KMS-11 (cell line): ENCODE data around the gene MYT1.

Source experiments
- H2AFZ ChIP-seq: fragments of 200-600 bp; sonication (generic); 2 replicates; pipeline ENCODE4 v1.6.1; 2016; ENCODE audit warnings: antibody characterized with exemption, mixed run types, low read depth
- H3K27ac ChIP-seq: fragments of 200-600 bp; sonication (generic); 2 replicates; pipeline ENCODE4 v1.6.1; 2016; ENCODE audit warnings: mild to moderate bottlenecking, mixed run types
- H3K27me3 ChIP-seq: fragments of 200-600 bp; sonication (generic); 2 replicates; pipeline ENCODE4 v1.6.1; 2017; ENCODE audit warnings: mild to moderate bottlenecking, low read depth, mixed run types, moderate library complexity; ENCODE audit not compliant: insufficient read depth
- H3K36me3 ChIP-seq: fragments of 200-600 bp; sonication (generic); 2 replicates; pipeline ENCODE4 v1.6.1; 2017; ENCODE audit warnings: mild to moderate bottlenecking, mixed run types; ENCODE audit not compliant: insufficient read depth
- H3K4me1 ChIP-seq: fragments of 200-600 bp; sonication (generic); 2 replicates; pipeline ENCODE4 v1.6.1; 2016; ENCODE audit warnings: mild to moderate bottlenecking, low read depth, mixed run types; ENCODE audit not compliant: poor library complexity, severe bottlenecking
- H3K4me2 ChIP-seq: fragments of 200-600 bp; sonication (generic); 2 replicates; pipeline ENCODE4 v1.7.0; 2016; ENCODE audit warnings: mild to moderate bottlenecking, mixed run types
- H3K4me3 ChIP-seq: fragments of 200-600 bp; sonication (generic); IDR thresholded peaks from 2 replicates; pipeline ENCODE4 v1.6.1; 2017; ENCODE audit warnings: low read depth, low read length, mixed read lengths; ENCODE audit not compliant: insufficient read depth
- H3K79me2 ChIP-seq: fragments of 200-600 bp; sonication (generic); 2 replicates; pipeline ENCODE4 v1.6.1; 2016; ENCODE audit warnings: low read depth, mixed run types; ENCODE audit not compliant: insufficient read depth
- H3K9ac ChIP-seq: fragments of 200-600 bp; sonication (generic); 2 replicates; pipeline ENCODE4 v1.6.1; 2016; ENCODE audit warnings: mild to moderate bottlenecking, mixed run types
- H4K20me1 ChIP-seq: fragments of 200-600 bp; sonication (generic); 2 replicates; pipeline ENCODE4 v1.6.1; 2016; ENCODE audit warnings: mild to moderate bottlenecking, mixed run types; ENCODE audit not compliant: insufficient read depth
- TF ChIP-seq, protein P1 (sequence below): fragments of 200-600 bp; sonication (generic); conservative IDR thresholded peaks from 2 replicates; pipeline ENCODE4 v1.6.1; 2017; ENCODE audit warnings: low read depth, mild to moderate bottlenecking, antibody characterized with exemption, low read length, moderate library complexity, mixed read lengths

Gene MYT1

GRCh38 chr20:64159711-64160110 lies 4.5 kb upstream of the MYT1 start:
- H3K27me3 ChIP-seq = peaks cover 86% of the 10 kb centered on the region
- H2AFZ ChIP-seq = no peak overlapping the region
- H3K36me3 ChIP-seq = no peaks in the 10 kb centered on the region
- no peaks in the 10 kb centered on the region for H4K20me1 ChIP-seq
- H3K79me2 ChIP-seq = no peaks in the 10 kb centered on the region
- H3K27ac ChIP-seq = no peak overlapping the region
- TF ChIP-seq, protein P1, sequence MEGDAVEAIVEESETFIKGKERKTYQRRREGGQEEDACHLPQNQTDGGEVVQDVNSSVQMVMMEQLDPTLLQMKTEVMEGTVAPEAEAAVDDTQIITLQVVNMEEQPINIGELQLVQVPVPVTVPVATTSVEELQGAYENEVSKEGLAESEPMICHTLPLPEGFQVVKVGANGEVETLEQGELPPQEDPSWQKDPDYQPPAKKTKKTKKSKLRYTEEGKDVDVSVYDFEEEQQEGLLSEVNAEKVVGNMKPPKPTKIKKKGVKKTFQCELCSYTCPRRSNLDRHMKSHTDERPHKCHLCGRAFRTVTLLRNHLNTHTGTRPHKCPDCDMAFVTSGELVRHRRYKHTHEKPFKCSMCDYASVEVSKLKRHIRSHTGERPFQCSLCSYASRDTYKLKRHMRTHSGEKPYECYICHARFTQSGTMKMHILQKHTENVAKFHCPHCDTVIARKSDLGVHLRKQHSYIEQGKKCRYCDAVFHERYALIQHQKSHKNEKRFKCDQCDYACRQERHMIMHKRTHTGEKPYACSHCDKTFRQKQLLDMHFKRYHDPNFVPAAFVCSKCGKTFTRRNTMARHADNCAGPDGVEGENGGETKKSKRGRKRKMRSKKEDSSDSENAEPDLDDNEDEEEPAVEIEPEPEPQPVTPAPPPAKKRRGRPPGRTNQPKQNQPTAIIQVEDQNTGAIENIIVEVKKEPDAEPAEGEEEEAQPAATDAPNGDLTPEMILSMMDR = no peak
- H3K4me3 ChIP-seq = no peak overlapping the region
- no peaks in the 10 kb centered on the region for H3K4me1 ChIP-seq
- no peak overlapping the region for H3K4me2 ChIP-seq
- H3K9ac ChIP-seq = no peak overlapping the region

- Histone ChIP-seq H3K79me2 (no peaks in the 10 kb centered on the region), H3K27me3 (peaks cover 86% of the 10 kb centered on the region), H2AFZ (no peak overlapping the region), H3K4me1 (no peaks in the 10 kb centered on the region), H3K27ac (no peak overlapping the region), H4K20me1 (no peaks in the 10 kb centered on the region), H3K36me3 (no peaks in the 10 kb centered on the region), H3K9ac (no peak overlapping the region), H3K4me3 (no peak overlapping the region), H3K4me2 (no peak overlapping the region)
- TF ChIP-seq, protein P1 = no peak
Observed at GRCh38 chr20:64160118-64160517, 4.1 kb upstream of the MYT1 start.

- no peaks in the 10 kb centered on the region for H3K79me2 ChIP-seq
- H3K27me3 ChIP-seq = peaks cover 86% of the 10 kb centered on the region
- no peak overlapping the region for H3K4me3 ChIP-seq
- no peak overlapping the region for H2AFZ ChIP-seq
- H3K4me1 ChIP-seq = no peaks in the 10 kb centered on the region
- no peak overlapping the region for H3K27ac ChIP-seq
- H3K9ac ChIP-seq = no peak overlapping the region
- H3K4me2 ChIP-seq = no peak overlapping the region
- TF ChIP-seq, protein P1 = no peak
- no peaks in the 10 kb centered on the region for H3K36me3 ChIP-seq
- H4K20me1 ChIP-seq = no peaks in the 10 kb centered on the region
Observed at GRCh38 chr20:64160526-64161355, 3.5 kb upstream of the MYT1 start.

- H2AFZ ChIP-seq = no peak overlapping the region
- H3K4me2 ChIP-seq = no peak overlapping the region
- peaks cover 88% of the 10 kb centered on the region for H3K27me3 ChIP-seq
- no peaks in the 10 kb centered on the region for H4K20me1 ChIP-seq
- H3K4me1 ChIP-seq = no peaks in the 10 kb centered on the region
- H3K36me3 ChIP-seq = no peaks in the 10 kb centered on the region
- no peak overlapping the region for H3K4me3 ChIP-seq
- H3K27ac ChIP-seq = no peak overlapping the region
- TF ChIP-seq, protein P1 = no peak
- H3K9ac ChIP-seq = no peak overlapping the region
- H3K79me2 ChIP-seq = no peaks in the 10 kb centered on the region
Observed at GRCh38 chr20:64161356-64162238, 2.7 kb upstream of the MYT1 start.
